ENCODE results near the gene SCUBE3. TPM values are rescaled to one million over a fixed set of nuclear protein-coding genes. Genes with fewer than 3 reads are reported as not detected.

The SCUBE3 gene
- total and polyA plus RNA-seq, 9 of the 15 experiments (the other 6 are each of a cell fraction or from before 2014, with no cell fraction given), result 0.01 to 0.11 TPM; not detected in 7

- ChIA-PET CTCF (ENCODE audit: low intra/inter-chr PET ratio) (no interaction called here), POLR2A (interaction anchor here (1.0 kb wide), 1 partner anchor 15 kb away, joined by 4 read pairs; no protein-coding TSS in a partner anchor)
- in situ Hi-C loops (cut with MboI) (no loop called here), intact Hi-C loops (cut with micrococcal nuclease) (no loop called here)
- WGBS (ENCODE audit: insufficient coverage, low coverage, missing lambda C conversion rate), result under 1% methylated on average over 7 of the region's 7 CpGs
- no peaks in the 10 kb centered on the region for H3K9me3 ChIP-seq (replicated peaks; ENCODE audit: control insufficient read depth, insufficient read depth, low read depth, low read length)
- ATAC-seq (no peak), DNase-seq (ENCODE audit: extremely low read depth in 1 of 4, low spot score in 3 of 4) (no peak), FAIRE-seq (no peak)
- H2AFZ ChIP-seq (ENCODE audit: low read depth, low read length), result no peak overlapping the region
- peaks cover 37 to 57% of the 10 kb centered on the region in 2 experiments; a peak in 4 of 5 replicates for H3K27me3 ChIP-seq (ENCODE audit: control insufficient read depth in 2 of 2, insufficient read depth in 2 of 2, low read length in 2 of 2)
- no peaks in the 10 kb centered on the region for H3K9me1 ChIP-seq (ENCODE audit: control insufficient read depth, insufficient read depth, low read length)
- no peaks in the 10 kb centered on the region for H3K79me2 ChIP-seq (ENCODE audit: control insufficient read depth, insufficient read depth, low read length)
- no peak overlapping the region for H3K4me2 ChIP-seq (ENCODE audit: insufficient read depth, low read length)
- H4K20me1 ChIP-seq (replicated peaks; ENCODE audit: control insufficient read depth, insufficient read depth, low read length), result peaks cover 3% of the 10 kb centered on the region; the same call in 1 of the 2 replicates
- no TSS peak for BruUV-seq (replicated peaks)
- H3K27ac ChIP-seq (ENCODE audit: extremely low read depth, low read depth, low read length), result no peak overlapping the region
- H3K4me3 ChIP-seq, result no peak overlapping the region
- H3K9ac ChIP-seq (ENCODE audit: insufficient read depth in 1 of 2, low read depth in 2 of 2, low read length in 2 of 2), result no peak overlapping the region
- H3K36me3 ChIP-seq (ENCODE audit: control insufficient read depth, insufficient read depth, low read length), result no peaks in the 10 kb centered on the region
- H3K4me1 ChIP-seq (replicated peaks in 1 of 2; ENCODE audit: control insufficient read depth in 2 of 2, insufficient read depth in 2 of 2, low read length in 2 of 2), result no peaks in the 10 kb centered on the region
- TF ChIP-seq, protein P1, sequence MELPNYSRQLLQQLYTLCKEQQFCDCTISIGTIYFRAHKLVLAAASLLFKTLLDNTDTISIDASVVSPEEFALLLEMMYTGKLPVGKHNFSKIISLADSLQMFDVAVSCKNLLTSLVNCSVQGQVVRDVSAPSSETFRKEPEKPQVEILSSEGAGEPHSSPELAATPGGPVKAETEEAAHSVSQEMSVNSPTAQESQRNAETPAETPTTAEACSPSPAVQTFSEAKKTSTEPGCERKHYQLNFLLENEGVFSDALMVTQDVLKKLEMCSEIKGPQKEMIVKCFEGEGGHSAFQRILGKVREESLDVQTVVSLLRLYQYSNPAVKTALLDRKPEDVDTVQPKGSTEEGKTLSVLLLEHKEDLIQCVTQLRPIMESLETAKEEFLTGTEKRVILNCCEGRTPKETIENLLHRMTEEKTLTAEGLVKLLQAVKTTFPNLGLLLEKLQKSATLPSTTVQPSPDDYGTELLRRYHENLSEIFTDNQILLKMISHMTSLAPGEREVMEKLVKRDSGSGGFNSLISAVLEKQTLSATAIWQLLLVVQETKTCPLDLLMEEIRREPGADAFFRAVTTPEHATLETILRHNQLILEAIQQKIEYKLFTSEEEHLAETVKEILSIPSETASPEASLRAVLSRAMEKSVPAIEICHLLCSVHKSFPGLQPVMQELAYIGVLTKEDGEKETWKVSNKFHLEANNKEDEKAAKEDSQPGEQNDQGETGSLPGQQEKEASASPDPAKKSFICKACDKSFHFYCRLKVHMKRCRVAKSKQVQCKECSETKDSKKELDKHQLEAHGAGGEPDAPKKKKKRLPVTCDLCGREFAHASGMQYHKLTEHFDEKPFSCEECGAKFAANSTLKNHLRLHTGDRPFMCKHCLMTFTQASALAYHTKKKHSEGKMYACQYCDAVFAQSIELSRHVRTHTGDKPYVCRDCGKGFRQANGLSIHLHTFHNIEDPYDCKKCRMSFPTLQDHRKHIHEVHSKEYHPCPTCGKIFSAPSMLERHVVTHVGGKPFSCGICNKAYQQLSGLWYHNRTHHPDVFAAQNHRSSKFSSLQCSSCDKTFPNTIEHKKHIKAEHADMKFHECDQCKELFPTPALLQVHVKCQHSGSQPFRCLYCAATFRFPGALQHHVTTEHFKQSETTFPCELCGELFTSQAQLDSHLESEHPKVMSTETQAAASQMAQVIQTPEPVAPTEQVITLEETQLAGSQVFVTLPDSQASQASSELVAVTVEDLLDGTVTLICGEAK (IDR thresholded peaks at IDR 0.05), result no peak
- TF ChIP-seq, protein P1 (CRISPR knock-in tag; IDR thresholded peaks at IDR 0.05), result no peak
- no peak for TF ChIP-seq MCM5 (IDR thresholded peaks at IDR 0.05; ENCODE audit: low read depth)
- TF ChIP-seq, protein P2, sequence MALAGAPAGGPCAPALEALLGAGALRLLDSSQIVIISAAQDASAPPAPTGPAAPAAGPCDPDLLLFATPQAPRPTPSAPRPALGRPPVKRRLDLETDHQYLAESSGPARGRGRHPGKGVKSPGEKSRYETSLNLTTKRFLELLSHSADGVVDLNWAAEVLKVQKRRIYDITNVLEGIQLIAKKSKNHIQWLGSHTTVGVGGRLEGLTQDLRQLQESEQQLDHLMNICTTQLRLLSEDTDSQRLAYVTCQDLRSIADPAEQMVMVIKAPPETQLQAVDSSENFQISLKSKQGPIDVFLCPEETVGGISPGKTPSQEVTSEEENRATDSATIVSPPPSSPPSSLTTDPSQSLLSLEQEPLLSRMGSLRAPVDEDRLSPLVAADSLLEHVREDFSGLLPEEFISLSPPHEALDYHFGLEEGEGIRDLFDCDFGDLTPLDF (CRISPR knock-in tag; IDR thresholded peaks at IDR 0.05), result no peak
- TF ChIP-seq MBD2 (IDR thresholded peaks at IDR 0.05; ENCODE audit: borderline replicate concordance, low read depth), result no peak
- TF ChIP-seq MTA3 (IDR thresholded peaks at IDR 0.05; ENCODE audit: borderline replicate concordance), result no peak
- no peak for TF ChIP-seq ZNF639 (CRISPR knock-in tag; conservative IDR thresholded peaks at IDR 0.05 in 1 of 2, IDR thresholded peaks at IDR 0.05 in 1 of 2)
- TF ChIP-seq EP300 (IDR thresholded peaks at IDR 0.05; ENCODE audit: low read length), result no peak
- no peak for TF ChIP-seq ZNF655 (CRISPR knock-in tag; IDR thresholded peaks at IDR 0.05)
Measured at GRCh38 chr6:35203152-35203670, 10.5 kb upstream of the SCUBE3 start.
